ENCODE data around the gene KIF1A.
"Not testable (repeated sequence)": the region's sequence is repeated elsewhere in the genome, so short reads cannot be mapped to it uniquely, and the experiment has no call there.

The KIF1A gene

DNA sequence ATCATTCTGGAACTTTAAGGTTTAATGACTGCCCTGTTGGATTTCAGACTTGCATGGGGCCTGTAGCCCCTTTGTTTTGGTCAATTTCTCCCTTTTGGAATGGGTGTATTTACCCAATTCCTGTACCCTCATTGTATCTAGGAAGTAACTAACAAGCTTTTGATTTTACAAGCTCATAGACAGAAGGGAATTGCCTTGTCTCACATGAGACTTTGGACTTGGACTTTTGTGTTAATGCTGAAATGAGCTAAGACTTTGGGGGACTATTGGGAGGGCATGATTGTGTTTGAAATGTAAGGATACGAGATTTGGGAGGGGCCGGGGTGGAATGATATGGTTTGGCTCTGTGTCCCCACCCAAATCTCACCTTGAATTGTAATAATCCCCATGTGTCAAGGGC is 26.3 kb upstream of the KIF1A start:
- not testable (repeated sequence) for H3K36me3 ChIP-seq (ENCODE audit: control insufficient read depth in 5 of 5, insufficient read depth in 5 of 5, low read length in 5 of 5); H3K27me3 ChIP-seq (ENCODE audit: control insufficient read depth in 5 of 5, insufficient read depth in 4 of 5, low read length in 5 of 5); H3K4me3 ChIP-seq (ENCODE audit: low read depth in 1 of 5, low read length in 5 of 5); H3K9ac ChIP-seq (ENCODE audit: low read length in 5 of 5); H3K27ac ChIP-seq (ENCODE audit: low read depth, low read length); H3K9me3 ChIP-seq (ENCODE audit: control insufficient read depth in 5 of 5, low read length in 5 of 5)
- H3K4me1 ChIP-seq (ENCODE audit: control insufficient read depth in 5 of 5, insufficient read depth in 5 of 5, low read length in 5 of 5), result peaks cover 0 to 11% (median 9%) of the 10 kb centered on the region in 5 donors

GRCh38 chr2:240840435-240841060 is 20.5 kb upstream of the KIF1A start:
- no peak overlapping the region for H3K27ac ChIP-seq (ENCODE audit: low read depth, low read length)
- H3K27me3 ChIP-seq (ENCODE audit: control insufficient read depth in 5 of 5, insufficient read depth in 4 of 5, low read length in 5 of 5), result peaks cover 5 to 24% (median 12%) of the 10 kb centered on the region in 5 donors
- no peak overlapping the region for H3K9ac ChIP-seq (ENCODE audit: low read length in 5 of 5)
- H3K4me1 ChIP-seq (ENCODE audit: control insufficient read depth in 5 of 5, insufficient read depth in 5 of 5, low read length in 5 of 5), result peaks cover 0 to 7% (median 0%) of the 10 kb centered on the region in 5 donors
- H3K4me3 ChIP-seq (ENCODE audit: low read depth in 1 of 5, low read length in 5 of 5), result no peak overlapping the region
- H3K36me3 ChIP-seq (ENCODE audit: control insufficient read depth in 5 of 5, insufficient read depth in 5 of 5, low read length in 5 of 5), result no peaks in the 10 kb centered on the region
- no peaks in the 10 kb centered on the region for H3K9me3 ChIP-seq (ENCODE audit: control insufficient read depth in 5 of 5, low read length in 5 of 5)

- Histone ChIP-seq H3K4me1 (ENCODE audit: control insufficient read depth in 5 of 5, insufficient read depth in 5 of 5, low read length in 5 of 5) (peaks cover 0 to 7% (median 0%) of the 10 kb centered on the region in 5 donors), H3K9me3 (ENCODE audit: control insufficient read depth in 5 of 5, low read length in 5 of 5) (no peaks in the 10 kb centered on the region), H3K36me3 (ENCODE audit: control insufficient read depth in 5 of 5, insufficient read depth in 5 of 5, low read length in 5 of 5) (no peaks in the 10 kb centered on the region), H3K4me3 (ENCODE audit: low read depth in 1 of 5, low read length in 5 of 5) (no peak overlapping the region), H3K9ac (ENCODE audit: low read length in 5 of 5) (no peak overlapping the region), H3K27me3 (ENCODE audit: control insufficient read depth in 5 of 5, insufficient read depth in 4 of 5, low read length in 5 of 5) (peaks cover 5 to 24% (median 12%) of the 10 kb centered on the region in 5 donors), H3K27ac (ENCODE audit: low read depth, low read length) (no peak overlapping the region)
Measured at GRCh38 chr2:240839152-240840143, 19.4 kb upstream of the KIF1A start.

DNA sequence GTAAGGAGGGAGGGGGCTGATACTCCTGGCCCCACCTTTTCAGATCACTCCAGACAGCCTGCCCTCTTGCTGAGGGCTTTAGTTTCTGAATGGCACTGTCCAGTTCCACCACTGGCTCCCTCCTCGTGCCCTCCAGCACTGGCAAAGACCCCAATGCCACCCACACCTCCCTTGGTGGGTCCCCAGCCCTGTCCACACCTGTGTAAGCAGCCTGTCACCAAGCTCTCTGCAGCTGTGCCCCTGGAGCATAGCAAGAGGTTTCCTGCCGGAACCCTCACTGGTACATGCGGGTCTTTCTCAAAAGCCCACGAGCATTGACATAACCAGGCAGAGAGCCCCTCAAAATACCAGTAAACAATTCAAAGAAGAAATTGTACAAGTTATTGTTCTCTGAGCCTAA is 17.6 kb upstream of the KIF1A start:
- Histone ChIP-seq H3K27me3 (ENCODE audit: control insufficient read depth in 5 of 5, insufficient read depth in 4 of 5, low read length in 5 of 5) (peaks cover 5 to 24% (median 12%) of the 10 kb centered on the region in 5 donors), H3K4me3 (ENCODE audit: low read depth in 1 of 5, low read length in 5 of 5) (no peak overlapping the region), H3K9ac (ENCODE audit: low read length in 5 of 5) (no peak overlapping the region)

GRCh38 chr2:240836781-240837467 is 16.9 kb upstream of the KIF1A start:
- H3K36me3 ChIP-seq (ENCODE audit: control insufficient read depth in 5 of 5, insufficient read depth in 5 of 5, low read length in 5 of 5), result no peaks in the 10 kb centered on the region
- no peak overlapping the region for H3K9ac ChIP-seq (ENCODE audit: low read length in 5 of 5)
- H3K4me1 ChIP-seq (ENCODE audit: control insufficient read depth in 5 of 5, insufficient read depth in 5 of 5, low read length in 5 of 5), result peaks cover 0 to 8% (median 2%) of the 10 kb centered on the region in 5 donors
- H3K4me3 ChIP-seq (ENCODE audit: low read depth in 1 of 5, low read length in 5 of 5), result no peak overlapping the region
- H3K27me3 ChIP-seq (ENCODE audit: control insufficient read depth in 5 of 5, insufficient read depth in 4 of 5, low read length in 5 of 5), result peaks cover 5 to 21% (median 12%) of the 10 kb centered on the region in 5 donors
- H3K9me3 ChIP-seq (ENCODE audit: control insufficient read depth in 5 of 5, low read length in 5 of 5), result no peaks in the 10 kb centered on the region
- H3K27ac ChIP-seq (ENCODE audit: low read depth, low read length), result no peak overlapping the region

More for the DNA sequence above, 17.6 kb upstream of the KIF1A start:
- peaks cover 0 to 7% (median 0%) of the 10 kb centered on the region in 5 donors for H3K4me1 ChIP-seq (ENCODE audit: control insufficient read depth in 5 of 5, insufficient read depth in 5 of 5, low read length in 5 of 5)
- no peaks in the 10 kb centered on the region for H3K9me3 ChIP-seq (ENCODE audit: control insufficient read depth in 5 of 5, low read length in 5 of 5)
- H3K27ac ChIP-seq (ENCODE audit: low read depth, low read length), result no peak overlapping the region
- H3K36me3 ChIP-seq (ENCODE audit: control insufficient read depth in 5 of 5, insufficient read depth in 5 of 5, low read length in 5 of 5), result no peaks in the 10 kb centered on the region

DNA sequence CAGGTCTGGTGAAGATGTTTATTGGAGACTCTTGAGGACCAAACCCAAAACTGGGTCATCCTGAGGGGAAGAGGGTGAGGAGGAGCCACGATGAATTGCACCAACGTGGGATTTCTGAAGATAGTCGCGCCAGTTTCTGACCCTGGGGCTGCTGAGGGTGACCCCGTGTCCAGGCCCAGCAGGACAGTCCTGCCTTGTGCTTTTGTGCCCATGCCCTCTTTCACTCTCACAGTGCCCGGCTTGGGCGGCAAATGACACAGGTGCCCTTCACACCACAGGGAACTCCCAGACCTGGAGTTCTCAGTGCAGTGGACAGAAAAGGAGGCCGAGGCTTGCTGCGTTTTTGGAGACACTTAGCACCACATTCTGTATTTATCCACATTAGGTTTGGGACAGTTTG is 15.5 kb upstream of the KIF1A start:
- no peak overlapping the region for H3K27ac ChIP-seq (ENCODE audit: low read depth, low read length)
- H3K4me1 ChIP-seq (ENCODE audit: control insufficient read depth in 5 of 5, insufficient read depth in 5 of 5, low read length in 5 of 5), result peaks cover 0 to 13% (median 7%) of the 10 kb centered on the region in 5 donors
- no peaks in the 10 kb centered on the region for H3K36me3 ChIP-seq (ENCODE audit: control insufficient read depth in 5 of 5, insufficient read depth in 5 of 5, low read length in 5 of 5)
- no peak overlapping the region for H3K4me3 ChIP-seq (ENCODE audit: low read depth in 1 of 5, low read length in 5 of 5)
- H3K9ac ChIP-seq (ENCODE audit: low read length in 5 of 5), result no peak overlapping the region
- no peaks in the 10 kb centered on the region for H3K9me3 ChIP-seq (ENCODE audit: control insufficient read depth in 5 of 5, low read length in 5 of 5)
- peaks cover 5 to 23% (median 12%) of the 10 kb centered on the region in 5 donors for H3K27me3 ChIP-seq (ENCODE audit: control insufficient read depth in 5 of 5, insufficient read depth in 4 of 5, low read length in 5 of 5)

- no peak overlapping the region for H3K4me3 ChIP-seq (ENCODE audit: low read depth in 1 of 5, low read length in 5 of 5)
- H3K27ac ChIP-seq (ENCODE audit: low read depth, low read length), result no peak overlapping the region
- peaks cover 0 to 13% (median 7%) of the 10 kb centered on the region in 5 donors for H3K4me1 ChIP-seq (ENCODE audit: control insufficient read depth in 5 of 5, insufficient read depth in 5 of 5, low read length in 5 of 5)
- peaks cover 4 to 29% (median 12%) of the 10 kb centered on the region in 5 donors for H3K27me3 ChIP-seq (ENCODE audit: control insufficient read depth in 5 of 5, insufficient read depth in 4 of 5, low read length in 5 of 5)
- H3K9me3 ChIP-seq (ENCODE audit: control insufficient read depth in 5 of 5, low read length in 5 of 5), result no peaks in the 10 kb centered on the region
- H3K36me3 ChIP-seq (ENCODE audit: control insufficient read depth in 5 of 5, insufficient read depth in 5 of 5, low read length in 5 of 5), result no peaks in the 10 kb centered on the region
- H3K9ac ChIP-seq (ENCODE audit: low read length in 5 of 5), result no peak overlapping the region
Measured at GRCh38 chr2:240834377-240834975, 14.5 kb upstream of the KIF1A start.

DNA sequence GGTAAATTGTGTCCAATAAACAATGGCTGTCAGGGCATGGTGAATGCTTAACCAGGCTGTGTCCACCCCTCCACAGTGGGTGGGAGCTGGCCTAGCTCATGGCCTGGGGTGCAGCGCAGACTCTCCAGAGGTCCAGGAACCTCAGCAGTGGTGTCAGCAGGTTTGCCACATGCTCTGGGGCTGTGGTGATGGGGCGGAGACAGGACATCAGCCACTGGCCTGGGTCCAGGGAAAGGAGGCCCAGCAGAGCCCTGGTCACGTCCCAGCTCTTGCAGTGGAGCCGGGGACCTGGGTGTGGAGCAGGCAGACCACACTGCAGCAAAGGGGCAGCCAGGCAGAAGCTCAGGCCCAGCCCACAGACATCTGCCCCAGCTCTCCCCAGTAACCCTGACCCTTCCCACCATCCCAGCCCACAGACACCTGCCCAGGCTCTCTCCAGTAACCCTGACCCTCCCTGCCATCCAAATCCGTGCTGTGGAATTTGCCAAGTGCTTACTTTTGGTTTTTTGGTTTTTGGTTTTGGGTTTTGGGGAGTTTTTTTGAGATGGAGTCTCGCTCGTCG is 13.8 kb upstream of the KIF1A start:
- H3K9ac ChIP-seq (ENCODE audit: low read length in 5 of 5), result no peak overlapping the region
- H3K27ac ChIP-seq (ENCODE audit: low read depth, low read length), result no peak overlapping the region
- H3K9me3 ChIP-seq (ENCODE audit: control insufficient read depth in 5 of 5, low read length in 5 of 5), result no peaks in the 10 kb centered on the region
- H3K27me3 ChIP-seq (ENCODE audit: control insufficient read depth in 5 of 5, insufficient read depth in 4 of 5, low read length in 5 of 5), result peaks cover 4 to 32% (median 12%) of the 10 kb centered on the region in 5 donors
- no peak overlapping the region for H3K4me3 ChIP-seq (ENCODE audit: low read depth in 1 of 5, low read length in 5 of 5)
- H3K36me3 ChIP-seq (ENCODE audit: control insufficient read depth in 5 of 5, insufficient read depth in 5 of 5, low read length in 5 of 5), result no peaks in the 10 kb centered on the region
- H3K4me1 ChIP-seq (ENCODE audit: control insufficient read depth in 5 of 5, insufficient read depth in 5 of 5, low read length in 5 of 5), result peaks cover 0 to 13% (median 7%) of the 10 kb centered on the region in 5 donors

DNA sequence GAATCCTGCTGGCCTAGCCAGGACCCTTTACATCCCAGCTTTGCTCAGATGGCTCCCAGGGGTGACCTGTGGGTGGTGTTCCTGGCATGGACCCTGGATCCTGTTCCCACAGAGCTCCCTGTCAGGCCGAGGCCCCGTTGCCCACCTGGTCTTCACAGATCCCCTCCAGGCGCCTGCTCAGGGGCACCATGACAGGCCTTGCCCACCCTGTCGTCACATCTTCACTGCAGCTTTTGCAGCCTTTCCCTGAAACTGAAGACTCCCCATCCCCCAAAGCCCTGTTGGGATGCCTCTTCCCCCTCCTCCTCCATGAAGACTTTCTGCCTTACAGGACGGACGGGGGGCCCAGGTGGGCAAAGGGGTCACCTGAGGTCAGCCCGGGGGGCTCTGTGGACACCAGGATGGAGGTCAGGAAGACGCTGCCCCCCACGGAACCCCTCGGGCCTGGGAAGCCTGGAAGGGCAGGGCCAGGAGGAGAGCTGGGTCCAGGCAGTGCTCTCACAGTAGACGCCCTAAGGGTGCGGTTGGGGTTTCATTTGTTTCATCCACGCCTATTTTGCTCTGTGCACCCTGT is 13.0 kb upstream of the KIF1A start:
- no peaks in the 10 kb centered on the region for H3K36me3 ChIP-seq (ENCODE audit: control insufficient read depth in 5 of 5, insufficient read depth in 5 of 5, low read length in 5 of 5)
- peaks cover 9 to 38% (median 18%) of the 10 kb centered on the region in 5 donors for H3K27me3 ChIP-seq (ENCODE audit: control insufficient read depth in 5 of 5, insufficient read depth in 4 of 5, low read length in 5 of 5)
- H3K4me3 ChIP-seq (ENCODE audit: low read depth in 1 of 5, low read length in 5 of 5), result no peak overlapping the region
- H3K9ac ChIP-seq (ENCODE audit: low read length in 5 of 5), result no peak overlapping the region
- peaks cover 0 to 13% (median 7%) of the 10 kb centered on the region in 5 donors for H3K4me1 ChIP-seq (ENCODE audit: control insufficient read depth in 5 of 5, insufficient read depth in 5 of 5, low read length in 5 of 5)
- H3K27ac ChIP-seq (ENCODE audit: low read depth, low read length), result no peak overlapping the region
- no peaks in the 10 kb centered on the region for H3K9me3 ChIP-seq (ENCODE audit: control insufficient read depth in 5 of 5, low read length in 5 of 5)

Measured in subcutaneous abdominal adipose tissue (tissue), 5 donors.